Brain microvascular endothelial cell (primary cell): Measurements from ENCODE around the gene IRF4.

Experiments used
- DNase-seq: peaks from one replicate; pipeline ENCODE4 v3.0.0-alpha.2; 2020
- H3K27ac ChIP-seq: fragments of 250-450 bp; sonication (Bioruptor Pico); 2 replicates; pipeline ENCODE4 v1.5.1; 2020; ENCODE audit warnings: mild to moderate bottlenecking, moderate library complexity
- H3K27me3 ChIP-seq: fragments of 250-450 bp; sonication (Bioruptor Pico); replicated peaks from 2 replicates; pipeline ENCODE4 v1.5.1; 2020; ENCODE audit warnings: mild to moderate bottlenecking
- H3K36me3 ChIP-seq: fragments of 250-450 bp; sonication (Bioruptor Pico); replicated peaks from 2 replicates; pipeline ENCODE4 v1.5.1; 2020; ENCODE audit warnings: mild to moderate bottlenecking
- H3K4me3 ChIP-seq: 2 replicates; pipeline ENCODE4 v1.5.1; 2011; ENCODE audit warnings: low read depth, mild to moderate bottlenecking, control low read depth, low read length, moderate library complexity
- CTCF ChIP-seq: IDR thresholded peaks from 2 replicates; pipeline ENCODE4 v1.5.1; 2011; ENCODE audit warnings: low read depth, mild to moderate bottlenecking, moderate library complexity, low read length, control low read depth, inconsistent platforms; ENCODE audit errors: missing control alignments
- in situ Hi-C: cut with HindIII; loops from 2 replicates; pipeline ENCODE4 v1.10.0; 2017; ENCODE audit warnings: low sequenced_read_pairs, low pct_ligation_motif_present

The IRF4 gene

GRCh38 chr6:391559-392440 is at the start of gene IRF4:
Gene IRF4 (plus strand): TSS chr6:391752. CDS start chr6:393153, 1,401 bp downstream.
- Histone ChIP-seq H3K27ac (no peak within 1 kb of the TSS), H3K36me3 (no peaks in the 10 kb centered on the region), H3K4me3 (peak within 1 kb of the TSS; percentile 20), H3K27me3 (peaks cover 76% of the 10 kb centered on the region)
- no peak for TF ChIP-seq CTCF
- no peak for DNase-seq
- in situ Hi-C loops: no loop called here

DNA sequence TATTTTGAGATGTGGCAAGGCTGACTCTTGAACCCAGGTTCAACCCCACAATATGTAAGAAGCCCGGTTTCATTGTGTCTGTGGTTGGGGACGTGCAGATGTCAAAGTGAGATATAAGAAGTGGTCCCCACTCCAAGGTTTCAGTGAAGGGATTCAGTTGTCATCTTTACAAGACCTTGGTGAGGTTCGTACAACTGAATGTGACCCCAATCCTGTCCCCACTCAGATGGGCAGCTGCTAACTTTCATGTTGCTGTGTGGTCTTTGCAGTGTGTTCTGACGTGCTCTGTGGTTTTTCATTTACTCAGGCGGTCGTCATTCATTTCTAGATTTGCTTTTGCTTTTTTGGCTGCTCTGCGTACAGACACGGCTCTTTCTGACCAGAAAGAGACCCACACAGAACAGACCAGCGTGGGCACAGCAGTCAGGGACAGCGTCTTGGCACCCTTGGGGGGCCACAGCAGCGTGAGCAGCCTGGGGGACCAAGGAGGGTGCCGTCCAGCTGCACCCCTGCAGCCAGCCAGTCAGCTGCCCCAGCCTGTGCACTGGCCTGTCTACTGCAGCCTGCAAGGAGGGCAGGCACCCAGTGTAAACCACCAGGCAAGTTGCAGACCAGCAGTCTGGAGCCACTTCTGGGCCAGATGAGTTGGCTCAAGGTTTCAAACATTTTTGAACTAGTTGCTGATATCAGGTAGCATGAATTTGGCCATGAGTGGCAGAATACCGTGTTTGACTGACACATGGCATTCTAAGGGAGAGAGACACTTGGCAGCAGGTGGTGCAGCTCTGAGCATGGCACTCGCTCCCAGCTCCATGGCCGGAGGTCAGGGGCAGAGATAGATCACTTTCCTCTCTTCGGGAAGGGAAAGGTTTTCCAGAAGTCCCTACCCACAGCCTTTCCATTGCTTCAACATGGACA is 49.4 kb upstream of the IRF4 start:
- TF ChIP-seq CTCF: no peak
- no peak overlapping the region for H3K27ac ChIP-seq

DNA sequence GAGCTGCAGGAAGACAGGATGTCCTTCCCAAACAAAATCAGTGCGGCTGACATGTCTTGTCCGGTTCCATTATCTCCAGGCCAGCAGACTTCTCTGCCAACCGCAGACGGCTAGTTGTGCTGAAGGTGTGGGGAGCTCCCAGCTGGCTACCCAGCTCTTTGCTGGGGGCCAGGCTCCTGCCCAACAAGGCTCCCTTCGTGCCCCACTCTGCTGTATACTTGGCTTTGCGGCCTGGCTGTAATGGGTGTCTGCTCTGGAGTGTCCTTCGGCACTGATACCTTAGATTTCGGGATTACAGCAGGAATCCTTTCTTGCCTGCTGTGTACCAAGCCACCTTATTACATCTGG is 48.7 kb upstream of the IRF4 start:
- no peaks in the 10 kb centered on the region for H3K27me3 ChIP-seq
- DNase-seq: no peak

More for the DNA sequence above, 49.4 kb upstream of the IRF4 start:
- in situ Hi-C loops: no loop called here
- Histone ChIP-seq H3K36me3 (no peaks in the 10 kb centered on the region), H3K4me3 (no peak overlapping the region), H3K27me3 (no peaks in the 10 kb centered on the region)
- DNase-seq: no peak

DNA sequence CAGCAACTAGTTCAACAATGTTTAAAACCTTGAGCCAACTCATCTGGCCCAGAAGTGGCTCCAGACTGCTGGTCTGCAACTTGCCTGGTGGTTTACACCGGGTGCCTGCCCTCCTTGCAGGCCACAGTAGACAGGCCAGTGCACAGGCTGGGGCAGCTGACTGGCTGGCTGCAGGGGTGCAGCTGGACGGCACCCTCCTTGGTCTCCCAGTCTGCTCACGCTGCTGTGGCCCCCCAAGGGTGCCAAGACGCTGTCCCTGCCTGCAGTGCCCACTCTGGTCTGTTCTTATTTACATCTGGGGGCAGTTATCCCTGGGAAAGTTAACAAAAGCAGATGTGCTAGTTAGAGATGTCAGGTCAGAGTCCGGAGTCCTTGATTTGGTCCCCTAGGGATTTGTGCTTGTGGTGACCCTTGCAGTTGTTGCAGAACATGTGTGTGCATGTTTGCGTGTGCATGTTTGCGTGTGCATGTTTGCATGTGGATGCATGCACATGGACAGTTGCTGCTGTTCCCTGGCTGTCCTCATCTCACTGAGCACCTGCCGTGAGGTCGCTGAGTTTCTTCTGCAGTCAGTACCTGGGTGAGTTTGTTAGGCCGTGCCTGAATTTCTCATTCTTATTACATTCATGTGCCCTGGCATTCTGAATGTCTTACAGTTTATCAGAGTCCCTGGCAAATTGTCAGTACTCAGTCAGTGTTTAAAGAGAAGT is 48.2 kb upstream of the IRF4 start:
- H3K27ac ChIP-seq: no peak overlapping the region
- in situ Hi-C loops: no loop called here
- TF ChIP-seq CTCF: no peak
- no peaks in the 10 kb centered on the region for H3K36me3 ChIP-seq
- H3K4me3 ChIP-seq: no peak overlapping the region
- no peaks in the 10 kb centered on the region for H3K27me3 ChIP-seq
- DNase-seq: no peak

More for the DNA sequence above, 48.7 kb upstream of the IRF4 start:
- in situ Hi-C loops: no loop called here
- Histone ChIP-seq H3K27ac (no peak overlapping the region), H3K4me3 (no peak overlapping the region), H3K36me3 (no peaks in the 10 kb centered on the region)
- no peak for TF ChIP-seq CTCF

GRCh38 chr6:343960-344815 is 47.4 kb upstream of the IRF4 start:
- no peak overlapping the region for H3K27ac ChIP-seq
- no peak for DNase-seq
- in situ Hi-C loops: no loop called here
- no peak for TF ChIP-seq CTCF
- no peaks in the 10 kb centered on the region for H3K36me3 ChIP-seq
- H3K27me3 ChIP-seq: no peaks in the 10 kb centered on the region
- no peak overlapping the region for H3K4me3 ChIP-seq
